ENCODE results near the gene TRMT44.

The TRMT44 gene

DNA sequence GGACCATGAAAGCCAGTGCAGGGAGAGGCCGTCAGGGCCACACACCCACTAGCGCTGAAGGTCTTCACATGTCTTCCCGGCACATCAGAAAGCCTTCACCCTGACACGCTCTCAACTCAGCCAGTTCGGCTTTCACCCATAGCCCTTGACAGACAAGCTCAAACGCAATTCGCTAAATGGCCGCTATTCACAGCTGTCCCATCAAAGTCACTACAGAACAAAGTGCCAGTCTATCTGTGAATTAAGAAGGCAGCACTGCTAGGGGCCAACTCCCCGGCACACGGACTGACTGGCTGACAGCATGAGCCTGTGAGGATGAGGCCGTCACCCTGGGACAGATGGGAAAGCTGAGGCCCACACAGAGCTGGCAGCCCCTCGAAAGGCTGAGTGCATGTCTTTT is 45.8 kb upstream of the TRMT44 start:
- no peak overlapping the region for H3K4me3 ChIP-seq (ENCODE audit: low read length)
- DNase-seq (ENCODE audit: low read depth) = no peak
- TF ChIP-seq, protein P1, sequence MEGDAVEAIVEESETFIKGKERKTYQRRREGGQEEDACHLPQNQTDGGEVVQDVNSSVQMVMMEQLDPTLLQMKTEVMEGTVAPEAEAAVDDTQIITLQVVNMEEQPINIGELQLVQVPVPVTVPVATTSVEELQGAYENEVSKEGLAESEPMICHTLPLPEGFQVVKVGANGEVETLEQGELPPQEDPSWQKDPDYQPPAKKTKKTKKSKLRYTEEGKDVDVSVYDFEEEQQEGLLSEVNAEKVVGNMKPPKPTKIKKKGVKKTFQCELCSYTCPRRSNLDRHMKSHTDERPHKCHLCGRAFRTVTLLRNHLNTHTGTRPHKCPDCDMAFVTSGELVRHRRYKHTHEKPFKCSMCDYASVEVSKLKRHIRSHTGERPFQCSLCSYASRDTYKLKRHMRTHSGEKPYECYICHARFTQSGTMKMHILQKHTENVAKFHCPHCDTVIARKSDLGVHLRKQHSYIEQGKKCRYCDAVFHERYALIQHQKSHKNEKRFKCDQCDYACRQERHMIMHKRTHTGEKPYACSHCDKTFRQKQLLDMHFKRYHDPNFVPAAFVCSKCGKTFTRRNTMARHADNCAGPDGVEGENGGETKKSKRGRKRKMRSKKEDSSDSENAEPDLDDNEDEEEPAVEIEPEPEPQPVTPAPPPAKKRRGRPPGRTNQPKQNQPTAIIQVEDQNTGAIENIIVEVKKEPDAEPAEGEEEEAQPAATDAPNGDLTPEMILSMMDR (conservative IDR thresholded peaks at IDR 0.05; ENCODE audit: low read depth, low read length) = no peak

GRCh38 chr4:8395504-8396296 is 44.9 kb upstream of the TRMT44 start:
- TF ChIP-seq, protein P1 (conservative IDR thresholded peaks at IDR 0.05; ENCODE audit: low read depth, low read length) = no peak
- DNase-seq (ENCODE audit: low read depth) = no peak
- no peak overlapping the region for H3K4me3 ChIP-seq (ENCODE audit: low read length)

DNA sequence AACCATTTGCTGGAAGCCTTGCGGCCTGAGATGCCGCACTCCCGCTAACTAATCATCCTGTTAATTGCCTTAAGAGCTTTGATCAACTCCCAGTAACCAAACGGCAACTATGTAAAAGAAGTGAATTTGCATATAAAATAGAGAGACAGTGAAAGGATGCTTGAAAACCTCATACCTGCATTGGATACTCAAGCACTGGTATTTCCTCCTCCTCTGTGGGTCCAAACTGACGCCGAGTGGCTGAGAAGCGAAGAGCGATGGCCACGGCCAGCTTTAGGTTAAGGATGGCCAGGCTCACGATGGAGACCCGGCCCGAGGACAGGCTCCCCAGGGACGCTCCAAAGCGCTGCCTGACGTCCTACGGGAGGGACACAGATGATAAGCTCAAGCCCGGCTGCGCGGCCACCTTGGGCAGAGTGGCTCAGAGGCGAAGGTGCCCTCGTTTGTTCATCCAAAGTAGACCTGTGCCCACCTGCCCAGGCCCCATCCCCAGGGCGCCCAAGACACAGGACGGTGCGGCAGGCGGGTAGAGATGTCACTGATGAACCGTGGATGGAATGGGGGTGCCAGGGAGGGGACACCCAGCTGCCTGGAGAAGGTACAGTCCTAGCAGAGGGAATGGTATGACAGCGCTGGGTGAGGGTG is 43.7 kb upstream of the TRMT44 start:
- DNase-seq (ENCODE audit: low read depth) = no peak
- TF ChIP-seq, protein P1 (conservative IDR thresholded peaks at IDR 0.05; ENCODE audit: low read depth, low read length) = no peak
- H3K4me3 ChIP-seq (ENCODE audit: low read length) = no peak overlapping the region

DNA sequence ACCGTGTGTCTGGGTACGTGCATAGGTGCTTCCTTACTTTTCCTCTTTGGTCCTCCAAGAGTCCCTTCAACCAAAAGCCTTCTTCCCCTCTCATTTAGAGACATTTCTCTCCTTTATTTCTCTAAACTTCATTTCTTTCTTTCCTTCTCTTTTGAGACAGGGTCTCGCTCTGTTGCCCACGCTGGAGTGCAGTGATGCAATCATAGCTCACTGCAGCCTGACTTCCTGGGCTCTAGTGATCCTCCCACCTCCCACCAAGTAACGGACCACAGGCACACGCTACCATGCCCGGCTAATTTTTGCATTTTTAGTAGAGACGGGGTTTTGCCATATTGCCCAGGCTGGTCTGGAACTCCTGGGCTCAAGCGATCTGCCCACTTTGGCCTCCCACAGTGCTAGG is 42.2 kb upstream of the TRMT44 start:
- DNase-seq (ENCODE audit: low read depth) = no peak
- TF ChIP-seq, protein P1 (conservative IDR thresholded peaks at IDR 0.05; ENCODE audit: low read depth, low read length) = no peak
- no peak overlapping the region for H3K4me3 ChIP-seq (ENCODE audit: low read length)

DNA sequence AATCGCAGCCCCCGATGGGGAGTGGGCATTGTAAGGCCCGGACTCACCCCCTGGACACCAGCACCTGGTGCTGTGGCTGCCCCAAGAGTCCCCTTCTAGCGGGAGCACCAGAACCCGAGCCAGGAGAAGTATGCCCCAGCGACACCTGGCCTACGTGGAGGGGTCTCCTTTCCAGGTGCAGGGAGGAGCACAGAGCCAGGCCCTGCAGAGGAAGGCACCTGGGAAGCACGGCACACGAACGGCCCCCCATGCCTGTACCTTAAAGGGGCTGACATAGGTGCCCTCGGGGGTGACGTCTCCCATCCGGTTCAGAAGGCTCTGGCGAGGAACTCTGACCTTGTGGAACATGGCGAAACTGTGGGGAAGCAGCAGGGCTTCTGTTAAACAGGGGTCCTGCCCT is 41.3 kb upstream of the TRMT44 start:
- no peak overlapping the region for H3K4me3 ChIP-seq (ENCODE audit: low read length)
- no peak for DNase-seq (ENCODE audit: low read depth)
- TF ChIP-seq, protein P1 (conservative IDR thresholded peaks at IDR 0.05; ENCODE audit: low read depth, low read length) = no peak

DNA sequence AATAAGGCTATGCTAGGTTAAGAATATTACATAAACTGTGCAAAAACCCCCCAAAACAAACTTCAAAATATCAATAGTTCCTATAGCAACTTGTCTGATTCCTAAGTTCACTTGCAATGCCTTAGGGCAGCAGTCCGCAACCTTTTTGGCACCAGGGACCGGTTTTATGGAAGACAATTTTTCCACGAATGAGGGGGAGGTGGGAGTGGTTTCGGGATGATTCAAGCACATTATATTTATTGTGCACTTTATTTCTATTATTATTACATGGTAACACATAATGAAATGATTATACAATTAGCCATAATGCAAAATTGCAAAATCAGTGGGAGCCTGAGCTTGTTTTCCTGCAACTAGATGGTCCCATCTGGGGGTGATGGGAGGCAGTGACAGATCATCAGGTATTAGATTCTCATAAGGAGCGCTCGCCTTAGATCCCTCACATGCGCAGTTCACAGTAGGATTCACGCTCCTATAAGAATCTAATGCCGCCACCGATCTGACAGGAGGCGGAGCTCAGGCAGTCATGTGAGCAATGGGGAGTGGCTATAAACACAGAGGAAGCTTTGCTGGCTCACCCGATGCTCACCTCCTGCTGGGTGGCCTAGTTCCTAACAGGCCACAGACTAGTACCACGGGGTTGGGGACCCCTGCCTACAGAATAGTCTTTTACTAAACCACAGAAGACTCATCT is 39.8 kb upstream of the TRMT44 start:
- TF ChIP-seq, protein P1 (conservative IDR thresholded peaks at IDR 0.05; ENCODE audit: low read depth, low read length) = no peak
- no peak for DNase-seq (ENCODE audit: low read depth)
- H3K4me3 ChIP-seq (ENCODE audit: low read length) = no peak overlapping the region
